NCI-H1436 treated with DMSO at 0.1 percent for 48 hours (cell line): ENCODE measurements around the gene MPV17L.
"Not testable (repeated sequence)": the region's sequence is repeated elsewhere in the genome, so short reads cannot be mapped to it uniquely, and the experiment has no call there.

Experiments used
- DNase-seq: peaks from one replicate; lab custom pipeline; 2025; lab: John Stamatoyannopoulos, UW

Gene MPV17L

GRCh38 chr16:15409476-15409875, 13.9 kb downstream of the MPV17L start:
- DNase-seq: not testable (repeated sequence)

- DNase-seq: no peak
Measured at GRCh38 chr16:15415511-15415985, 20.0 kb downstream of the MPV17L start.

- DNase-seq: no peak
Measured at GRCh38 chr16:15417197-15417596, 21.6 kb downstream of the MPV17L start.

GRCh38 chr16:15418206-15418605, 22.7 kb downstream of the MPV17L start:
- DNase-seq: no peak

- DNase-seq: not testable (repeated sequence)
Measured at GRCh38 chr16:15421696-15422095, 26.1 kb downstream of the MPV17L start.

GRCh38 chr16:15422222-15422621, 26.7 kb downstream of the MPV17L start:
- no peak for DNase-seq

GRCh38 chr16:15425861-15426260, 30.3 kb downstream of the MPV17L start:
- no peak for DNase-seq

- no peak for DNase-seq
Measured at GRCh38 chr16:15426796-15427195, 31.2 kb downstream of the MPV17L start.

- DNase-seq: no peak
Measured at GRCh38 chr16:15427648-15428239, 32.2 kb downstream of the MPV17L start.

GRCh38 chr16:15430884-15431283, 35.3 kb downstream of the MPV17L start:
- DNase-seq: not testable (repeated sequence)

GRCh38 chr16:15434079-15434424, 38.5 kb downstream of the MPV17L start:
- DNase-seq: no peak

GRCh38 chr16:15434425-15435215, 39.1 kb downstream of the MPV17L start, which contains the start of gene BMERB1:
Gene BMERB1, plus strand, starts transcription at chr16:15434588. Its CDS starts 66 bp downstream, at chr16:15434654.
- DNase-seq: no peak

GRCh38 chr16:15435216-15435864, 39.8 kb downstream of the MPV17L start:
- no peak for DNase-seq

GRCh38 chr16:15439102-15439501, 43.5 kb downstream of the MPV17L start:
- no peak for DNase-seq

- DNase-seq: no peak
Measured at GRCh38 chr16:15439521-15439920, 44.0 kb downstream of the MPV17L start.

- DNase-seq: no peak
Measured at GRCh38 chr16:15440852-15441251, 45.3 kb downstream of the MPV17L start.

- not testable (repeated sequence) for DNase-seq
Measured at GRCh38 chr16:15442140-15442539, 46.6 kb downstream of the MPV17L start.

GRCh38 chr16:15443753-15444152, 48.2 kb downstream of the MPV17L start:
- DNase-seq: no peak

- no peak for DNase-seq
Measured at GRCh38 chr16:15444264-15444663, 48.7 kb downstream of the MPV17L start.

GRCh38 chr16:15445450-15445849, 49.9 kb downstream of the MPV17L start:
- DNase-seq: no peak

GRCh38 chr16:15446901-15447300, 51.3 kb downstream of the MPV17L start:
- no peak for DNase-seq

- DNase-seq: no peak
Measured at GRCh38 chr16:15450624-15451023, 55.1 kb downstream of the MPV17L start.
